ENCODE results near the gene TTLL7. TPM values are rescaled to one million over a fixed set of nuclear protein-coding genes. Genes with fewer than 3 reads are reported as not detected.

Gene TTLL7
- total and polyA plus RNA-seq, 2 donors (not counting 1 experiment from before 2014, with no cell fraction given) = 0.01 TPM; not detected in 1

GRCh38 chr1:84042461-84042860, 43.5 kb upstream of the TTLL7 start:
- Histone ChIP-seq H4K20me1 (ENCODE audit: control insufficient read depth, insufficient read depth, low read length, poor library complexity, severe bottlenecking) (no peaks in the 10 kb centered on the region), H3K9me3 (ENCODE audit: control extremely low read depth in 1 of 3, control insufficient read depth in 2 of 3, insufficient read depth in 1 of 3, low read length in 2 of 3) (no peaks in the 10 kb centered on the region), H3K27ac (ENCODE audit: low read length in 2 of 2) (no peak overlapping the region), H3K4me1 (ENCODE audit: control insufficient read depth in 2 of 2, insufficient read depth in 2 of 2, low read length in 2 of 2) (no peaks in the 10 kb centered on the region), H3K4me2 (replicated peaks; ENCODE audit: low read depth, low read length, poor library complexity, severe bottlenecking) (no peak overlapping the region), H3K9ac (ENCODE audit: low read length) (no peak overlapping the region), H3K27me3 (replicated peaks in 1 of 4; ENCODE audit: control extremely low read depth in 1 of 4, control insufficient read depth in 3 of 4, insufficient read depth in 4 of 4, low read length in 3 of 4) (no peaks in the 10 kb centered on the region), H3K79me2 (ENCODE audit: control insufficient read depth, insufficient read depth, low read length) (no peaks in the 10 kb centered on the region), H3K36me3 (replicated peaks in 1 of 2; ENCODE audit: control extremely low read depth in 1 of 2, control insufficient read depth in 1 of 2, extremely low read depth in 1 of 2, insufficient read depth in 2 of 2, low read length in 1 of 2) (no peaks in the 10 kb centered on the region), H3K4me3 (ENCODE audit: control extremely low read depth in 1 of 5, extremely low read depth in 1 of 5, insufficient read depth in 1 of 5, low read depth in 2 of 5, low read length in 4 of 5) (no peak overlapping the region), H2AFZ (ENCODE audit: insufficient read depth, low read depth, low read length, poor library complexity, severe bottlenecking) (no peak overlapping the region)
- ATAC-seq (ENCODE audit: low read depth) = no peak
- no peak for DNase-seq
- ChIA-PET CTCF (no interaction called here), POLR2A (no interaction called here)
- H3K9me3 Mint-ChIP-seq (ENCODE audit: insufficient read depth) = no peaks in the 10 kb centered on the region
- H3K4me3 Mint-ChIP-seq = no peak overlapping the region
- no peak overlapping the region for H3K27ac Mint-ChIP-seq
- peaks cover 12% of the 10 kb centered on the region for H3K27me3 Mint-ChIP-seq
- no peaks in the 10 kb centered on the region for H3K4me1 Mint-ChIP-seq
- intact Hi-C loops (cut with micrococcal nuclease) = no loop called here
- no peak for TF ChIP-seq CTCF (IDR thresholded peaks at IDR 0.05)
- TF ChIP-seq EZH2 (IDR thresholded peaks at IDR 0.05; ENCODE audit: borderline replicate concordance, insufficient read depth, low read depth, low read length, poor library complexity, severe bottlenecking) = no peak

- no peaks in the 10 kb centered on the region for H3K36me3 ChIP-seq (replicated peaks in 1 of 2; ENCODE audit: control extremely low read depth in 1 of 2, control insufficient read depth in 1 of 2, extremely low read depth in 1 of 2, insufficient read depth in 2 of 2, low read length in 1 of 2)
- ChIA-PET CTCF (no interaction called here), POLR2A (no interaction called here)
- H3K4me1 Mint-ChIP-seq = no peaks in the 10 kb centered on the region
- H3K27me3 ChIP-seq (replicated peaks in 1 of 4; ENCODE audit: control extremely low read depth in 1 of 4, control insufficient read depth in 3 of 4, insufficient read depth in 4 of 4, low read length in 3 of 4) = no peaks in the 10 kb centered on the region
- H3K9ac ChIP-seq (ENCODE audit: low read length) = no peak overlapping the region
- H3K4me2 ChIP-seq (replicated peaks; ENCODE audit: low read depth, low read length, poor library complexity, severe bottlenecking) = no peak overlapping the region
- no peaks in the 10 kb centered on the region for H3K79me2 ChIP-seq (ENCODE audit: control insufficient read depth, insufficient read depth, low read length)
- no peak overlapping the region for H3K4me3 Mint-ChIP-seq
- no peaks in the 10 kb centered on the region for H4K20me1 ChIP-seq (ENCODE audit: control insufficient read depth, insufficient read depth, low read length, poor library complexity, severe bottlenecking)
- intact Hi-C loops (cut with micrococcal nuclease) = no loop called here
- H3K27ac Mint-ChIP-seq = no peak overlapping the region
- WGBS (ENCODE audit: insufficient coverage) = 90% methylated on average over 8 of the region's 9 CpGs
- no peak for DNase-seq
- H3K4me3 ChIP-seq (ENCODE audit: control extremely low read depth in 1 of 5, extremely low read depth in 1 of 5, insufficient read depth in 1 of 5, low read depth in 2 of 5, low read length in 4 of 5) = no peak overlapping the region
- no peaks in the 10 kb centered on the region for H3K4me1 ChIP-seq (ENCODE audit: control insufficient read depth in 2 of 2, insufficient read depth in 2 of 2, low read length in 2 of 2)
- no peak for ATAC-seq (ENCODE audit: low read depth)
- no peaks in the 10 kb centered on the region for H3K9me3 Mint-ChIP-seq (ENCODE audit: insufficient read depth)
- TF ChIP-seq CTCF (IDR thresholded peaks at IDR 0.05) (no peak), EZH2 (IDR thresholded peaks at IDR 0.05; ENCODE audit: borderline replicate concordance, insufficient read depth, low read depth, low read length, poor library complexity, severe bottlenecking) (no peak)
- H3K27me3 Mint-ChIP-seq = peaks cover 27% of the 10 kb centered on the region
- no peaks in the 10 kb centered on the region for H3K9me3 ChIP-seq (ENCODE audit: control extremely low read depth in 1 of 3, control insufficient read depth in 2 of 3, insufficient read depth in 1 of 3, low read length in 2 of 3)
- no peak overlapping the region for H3K27ac ChIP-seq (ENCODE audit: low read length in 2 of 2)
- H2AFZ ChIP-seq (ENCODE audit: insufficient read depth, low read depth, low read length, poor library complexity, severe bottlenecking) = no peak overlapping the region
These were observed 39.1 kb upstream of the TTLL7 start for GRCh38 chr1:84037758-84038611.

Measured in B cell (primary cell).